ENCODE data around the gene CHRNA4.
"Not testable (repeated sequence)": the region's sequence is repeated elsewhere in the genome, so short reads cannot be mapped to it uniquely, and the experiment has no call there.

The CHRNA4 gene

GRCh38 chr20:63306673-63307537, 54.2 kb downstream of the CHRNA4 start:
- DNase-seq = no peak

GRCh38 chr20:63305933-63306672, 55.0 kb downstream of the CHRNA4 start:
- not testable (repeated sequence) for DNase-seq

GRCh38 chr20:63305393-63305792, 55.8 kb downstream of the CHRNA4 start:
- DNase-seq = no peak

DNA sequence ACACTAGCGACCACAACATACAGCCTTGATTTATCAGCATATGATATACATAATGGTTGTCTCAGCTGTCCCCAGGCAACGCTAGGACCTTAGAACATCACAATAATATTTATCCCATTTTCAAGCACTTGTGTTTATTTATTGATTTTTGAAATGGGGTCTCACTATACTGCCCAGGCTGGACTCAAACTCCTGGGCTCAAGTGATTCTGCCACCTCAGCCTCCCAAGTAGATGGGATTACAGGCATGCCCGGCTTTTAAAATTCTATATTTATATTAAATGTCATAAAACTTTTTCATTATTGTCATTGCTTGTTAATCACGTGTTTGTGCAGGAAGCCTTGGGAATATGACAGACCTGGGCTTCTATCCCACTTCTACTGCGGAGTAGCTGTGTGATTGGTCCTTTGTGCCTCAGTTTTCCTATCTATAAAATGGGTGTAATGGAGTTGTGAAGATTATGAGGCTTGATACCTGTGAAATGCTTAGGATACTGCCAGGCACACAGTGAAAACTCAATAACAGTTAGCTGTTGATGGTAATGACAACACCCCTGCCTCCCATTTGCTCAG, 58.0 kb downstream of the CHRNA4 start:
- no peak for DNase-seq

DNA sequence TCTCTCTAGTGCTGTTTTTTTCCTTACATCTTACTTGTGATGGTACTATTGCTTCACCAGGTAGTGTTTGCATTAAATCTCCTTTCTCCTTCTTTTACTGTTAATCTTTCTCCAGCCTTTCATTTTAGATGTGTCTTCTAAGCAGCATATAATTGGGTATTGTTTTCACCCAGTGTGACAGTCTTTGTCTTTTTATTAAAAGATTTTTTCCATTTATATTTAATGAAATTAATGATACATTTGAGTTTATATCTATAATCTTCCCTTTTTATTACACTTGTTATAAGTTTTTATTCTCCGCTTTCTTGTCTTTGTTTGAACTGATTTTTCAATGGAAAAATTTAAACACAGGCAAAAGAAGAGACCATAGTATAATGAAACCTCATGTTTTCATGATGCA, 59.5 kb downstream of the CHRNA4 start:
- DNase-seq = no peak

- no peak for DNase-seq
Measured at GRCh38 chr20:63298731-63299312, 62.3 kb downstream of the CHRNA4 start.

DNA sequence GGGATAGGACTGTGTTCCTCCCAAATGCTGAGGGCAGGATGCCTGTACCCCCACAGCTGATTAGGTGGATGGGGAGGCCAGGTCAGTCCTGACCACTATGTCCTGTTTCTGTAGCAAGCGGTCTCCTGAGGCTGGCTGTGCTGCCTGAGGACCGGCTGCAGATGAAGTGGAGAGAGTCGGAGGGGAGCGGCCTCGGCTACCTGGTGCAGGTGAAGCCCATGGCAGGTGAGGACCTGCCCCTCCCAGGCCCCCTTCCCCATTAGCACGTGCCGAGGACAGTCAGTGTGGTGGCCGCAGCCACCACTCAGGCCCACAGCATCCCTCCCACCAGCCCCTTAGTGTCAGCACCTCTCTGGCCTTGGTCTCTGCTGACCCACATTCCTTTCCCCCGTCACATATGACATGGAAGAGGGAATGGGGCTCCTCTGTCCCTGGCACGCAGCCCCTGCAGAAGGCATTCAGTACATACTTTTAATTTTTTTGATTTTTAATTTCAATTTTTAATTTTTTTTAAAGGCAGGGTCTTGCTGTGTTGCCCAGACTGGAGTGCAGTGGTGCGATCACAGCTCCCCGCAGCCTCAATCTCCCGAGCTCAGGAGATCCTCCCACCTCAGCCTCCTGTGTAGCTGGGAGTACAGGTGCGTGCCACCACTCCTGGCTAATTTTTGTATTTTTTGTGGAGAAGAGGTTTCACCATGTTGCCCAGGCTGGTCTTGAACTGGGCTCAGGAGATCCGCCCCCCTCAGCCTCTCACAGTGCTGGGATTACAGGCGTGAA, 63.2 kb downstream of the CHRNA4 start:
- no peak for DNase-seq

DNA sequence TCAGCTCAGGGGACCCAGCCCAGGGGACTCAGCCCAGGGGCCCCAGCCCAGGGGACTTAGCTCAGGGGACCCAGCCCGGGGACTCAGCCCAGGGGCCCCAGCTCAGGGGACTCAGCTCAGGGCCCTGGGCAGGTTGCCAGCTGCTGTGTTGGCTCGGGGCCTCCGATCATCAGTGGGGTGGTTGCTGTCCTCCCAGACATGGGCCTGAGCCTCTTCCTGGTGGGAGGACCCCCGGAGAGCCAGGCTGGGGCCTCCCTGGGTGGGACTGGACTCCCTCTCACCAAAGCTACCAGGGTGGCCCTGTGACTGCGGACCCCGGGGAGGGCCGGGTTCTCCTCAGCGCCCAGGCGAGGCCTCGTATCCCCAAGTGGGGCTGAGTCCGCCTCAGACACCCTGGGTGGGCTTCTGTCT, 63.8 kb downstream of the CHRNA4 start:
- no peak for DNase-seq

GRCh38 chr20:63296531-63297299, 64.4 kb downstream of the CHRNA4 start:
- no peak for DNase-seq

- DNase-seq = no peak
Measured at GRCh38 chr20:63295846-63296245, 65.3 kb downstream of the CHRNA4 start.

DNA sequence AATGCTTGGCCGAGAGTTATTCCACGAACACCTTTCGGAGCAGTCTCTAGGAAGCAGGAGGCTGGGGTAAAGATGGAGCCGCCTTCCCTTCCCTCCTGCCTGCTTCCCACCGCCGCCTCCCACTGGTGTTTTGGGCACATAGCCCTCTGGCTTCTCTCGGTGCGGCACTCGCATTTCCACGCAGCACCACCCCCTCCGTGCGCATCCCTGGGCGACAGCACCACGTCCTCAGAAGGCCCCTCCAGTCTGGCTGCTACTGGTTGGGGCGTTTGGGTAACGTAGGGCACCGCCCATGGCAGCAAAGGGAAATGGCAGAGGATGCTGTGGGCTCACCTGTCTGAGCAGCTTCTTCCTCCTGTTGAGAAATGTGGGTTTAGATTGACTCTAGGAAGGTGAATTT, 65.7 kb downstream of the CHRNA4 start:
- DNase-seq = no peak

GRCh38 chr20:63295018-63295417, 66.1 kb downstream of the CHRNA4 start:
- no peak for DNase-seq

GRCh38 chr20:63294536-63294900, 66.6 kb downstream of the CHRNA4 start:
- no peak for DNase-seq

DNA sequence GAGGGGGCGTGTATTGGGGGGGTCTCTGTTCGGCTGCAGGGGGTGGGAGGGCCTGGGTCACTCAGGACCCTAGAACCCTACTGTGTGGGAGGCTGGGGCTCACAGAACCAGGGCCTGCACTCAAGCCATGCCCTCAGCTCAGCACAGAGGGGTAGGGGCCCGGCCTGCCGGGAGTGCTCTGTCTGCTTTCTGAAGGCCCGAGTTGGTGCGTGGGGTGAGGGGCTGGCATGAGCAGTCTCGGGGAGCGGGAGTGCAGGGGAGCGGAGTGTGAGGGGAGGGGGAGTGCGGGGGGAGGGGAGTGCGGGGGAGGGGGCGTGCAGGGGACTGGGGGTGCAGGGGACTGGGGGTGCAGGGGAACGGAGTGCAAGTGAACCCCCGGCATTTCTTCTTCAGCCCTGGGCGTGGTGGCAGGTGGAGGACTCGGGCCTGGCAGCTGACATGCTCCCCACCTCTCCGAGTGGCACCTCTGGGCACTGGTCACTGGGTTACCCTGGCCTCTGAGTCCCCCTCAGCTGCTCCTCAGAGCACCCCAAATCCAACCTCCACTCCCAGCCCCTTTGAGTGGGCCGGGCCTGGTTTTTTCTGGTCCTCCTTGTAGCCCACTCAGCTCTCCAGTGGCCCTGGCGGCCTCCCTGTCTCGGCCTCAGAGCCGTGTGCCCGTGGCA, 67.1 kb downstream of the CHRNA4 start:
- DNase-seq = no peak

GRCh38 chr20:63293456-63293855, 67.7 kb downstream of the CHRNA4 start:
- DNase-seq = no peak
